GM21381 (cell line): ENCODE data around the gene TMEM161A.
"Not testable (repeated sequence)": the region's sequence is repeated elsewhere in the genome, so short reads cannot be mapped to it uniquely, and the experiment has no call there.

Experiments used
- ATAC-seq: cut with Tn5 transposase; IDR thresholded peaks from one replicate; pipeline ENCODE4 v1.9.1; 2021; ENCODE audit warnings: mild to moderate bottlenecking, moderate library complexity; ENCODE audit not compliant: unreplicated experiment

Gene TMEM161A

GRCh38 chr19:19123386-19123785 is 14.9 kb downstream of the TMEM161A start:
- no peak for ATAC-seq

DNA sequence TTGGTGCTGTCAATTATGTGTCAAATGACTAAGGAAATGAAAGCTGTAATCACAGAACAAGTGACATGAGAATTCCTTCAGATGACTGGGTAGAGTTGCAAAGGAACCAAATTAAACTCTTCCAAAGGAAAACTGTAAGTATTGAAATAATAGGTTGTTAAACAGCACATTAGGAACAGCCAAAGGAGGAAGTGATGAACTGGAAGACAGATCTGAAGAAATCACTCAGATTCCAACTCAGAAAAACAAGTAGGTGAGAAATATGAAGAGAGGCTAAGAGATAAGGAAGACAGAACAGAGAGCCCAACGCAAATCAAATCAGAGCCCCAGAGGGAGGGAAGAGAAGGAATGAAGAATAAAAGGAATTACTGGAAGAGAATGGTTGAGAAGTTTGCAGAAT is 15.4 kb downstream of the TMEM161A start:
- ATAC-seq: no peak

GRCh38 chr19:19121371-19121770 is 16.9 kb downstream of the TMEM161A start:
- no peak for ATAC-seq

GRCh38 chr19:19120308-19121231 is 17.7 kb downstream of the TMEM161A start:
- no peak for ATAC-seq

- ATAC-seq: no peak
Observed at GRCh38 chr19:19119325-19120237, 18.7 kb downstream of the TMEM161A start.

GRCh38 chr19:19115954-19116353 is 22.3 kb downstream of the TMEM161A start:
- ATAC-seq: no peak

DNA sequence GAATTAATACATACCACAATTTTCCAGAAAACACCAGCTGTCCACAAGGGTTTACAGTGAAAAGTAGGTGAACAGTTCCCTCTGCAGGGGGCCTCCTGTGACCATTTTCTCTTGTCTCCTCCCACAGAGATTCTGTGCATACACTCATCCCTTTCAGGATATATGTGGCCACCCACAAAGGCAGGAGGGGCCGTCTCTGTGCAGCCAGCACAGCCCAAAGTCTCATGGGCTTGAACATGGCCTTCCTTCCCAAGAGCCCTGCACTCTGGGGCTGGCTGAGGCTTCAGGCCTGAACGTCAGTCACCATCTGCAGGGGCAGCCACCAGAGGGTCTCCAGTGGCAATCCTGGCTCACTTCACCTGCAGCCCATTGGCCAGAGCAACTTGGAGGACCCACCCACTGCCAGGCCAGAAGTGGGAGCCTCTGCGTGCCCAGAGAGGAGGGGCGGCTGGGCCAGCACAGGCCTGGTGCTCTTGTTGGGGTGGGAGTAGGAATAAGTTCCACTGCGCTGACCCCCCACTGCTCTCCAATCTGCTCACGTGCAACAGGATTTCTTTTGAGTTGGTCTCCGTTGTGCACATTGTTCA is 25.1 kb downstream of the TMEM161A start:
- ATAC-seq: no peak

DNA sequence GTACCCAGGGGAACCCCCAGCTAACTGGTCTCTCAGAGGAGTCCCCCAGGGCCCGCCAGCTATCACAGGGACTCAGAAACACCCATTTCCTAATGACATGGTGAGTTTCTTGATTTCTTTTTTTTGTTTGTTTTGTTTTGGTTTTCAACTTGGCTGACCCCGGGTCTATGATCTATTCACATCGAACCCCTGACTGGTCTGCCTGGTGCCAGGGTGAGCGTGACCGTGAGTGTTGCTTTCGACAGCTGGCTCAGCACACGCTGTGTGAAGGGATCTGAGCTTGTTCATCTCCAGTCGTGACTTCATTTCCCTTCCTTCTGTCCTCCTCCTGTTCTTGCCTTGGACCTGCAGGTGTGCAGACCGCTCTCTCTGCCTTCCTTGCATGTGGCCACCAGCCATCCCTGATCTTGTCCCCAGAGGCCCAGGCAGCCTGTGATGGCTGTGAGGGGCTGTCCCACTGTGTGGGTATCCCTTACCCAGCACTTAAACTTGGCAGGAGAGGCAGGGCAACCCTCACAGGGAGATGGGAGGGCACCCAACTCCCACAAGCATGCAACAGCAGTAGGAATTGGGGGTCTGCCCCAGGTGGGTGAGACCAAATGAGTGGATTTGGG is 26.2 kb downstream of the TMEM161A start:
- no peak for ATAC-seq

GRCh38 chr19:19111136-19111835 is 27.0 kb downstream of the TMEM161A start:
- no peak for ATAC-seq

DNA sequence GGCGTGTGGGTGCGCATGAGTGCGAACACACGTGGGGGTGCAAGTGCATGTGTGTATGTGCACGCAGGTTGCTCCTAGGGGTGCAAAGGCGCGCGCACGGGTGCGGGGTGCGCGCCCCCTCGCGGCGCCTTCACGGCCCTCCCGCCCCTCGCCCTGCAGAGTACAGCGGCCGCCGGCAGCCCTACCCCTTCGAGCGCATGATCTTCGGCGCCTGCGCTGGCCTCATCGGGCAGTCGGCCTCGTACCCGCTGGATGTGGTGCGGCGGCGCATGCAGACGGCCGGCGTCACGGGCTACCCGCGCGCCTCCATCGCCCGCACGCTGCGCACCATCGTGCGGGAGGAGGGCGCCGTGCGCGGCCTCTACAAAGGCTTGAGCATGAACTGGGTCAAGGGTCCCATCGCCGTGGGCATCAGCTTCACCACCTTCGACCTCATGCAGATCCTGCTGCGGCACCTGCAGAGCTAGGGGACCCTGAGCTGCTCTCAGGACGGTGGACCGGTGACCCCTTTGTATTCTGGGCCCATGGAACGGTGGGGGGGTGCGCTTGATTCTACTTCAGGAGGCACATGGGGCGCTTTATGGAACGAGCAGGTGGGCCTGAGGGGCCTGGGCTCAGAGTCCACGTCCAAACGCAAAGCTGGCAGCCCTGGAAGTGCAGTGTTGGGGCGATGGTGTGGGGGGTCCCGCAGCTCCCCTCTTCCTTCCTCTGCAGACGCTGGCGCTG is 27.7 kb downstream of the TMEM161A start:
- ATAC-seq: no peak

DNA sequence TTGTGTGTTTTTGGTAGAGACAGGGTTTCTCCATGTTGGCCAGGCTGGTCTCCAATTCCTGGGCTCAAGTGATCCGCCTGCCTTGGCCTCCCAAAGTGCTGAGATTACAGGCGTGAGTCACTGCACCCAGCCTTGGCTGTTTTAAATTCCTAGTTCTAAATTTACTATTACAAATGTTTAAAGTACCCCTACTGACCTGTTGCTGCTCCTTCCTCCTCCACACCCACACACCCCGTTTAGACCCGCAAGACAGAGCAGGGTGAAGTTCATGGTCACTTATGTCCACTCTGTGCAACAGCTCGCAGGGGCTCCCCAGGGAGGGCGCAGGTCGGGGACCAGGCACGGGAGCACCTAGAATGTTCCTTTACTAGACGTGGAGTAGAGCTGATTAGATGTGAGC is 28.7 kb downstream of the TMEM161A start:
- no peak for ATAC-seq

DNA sequence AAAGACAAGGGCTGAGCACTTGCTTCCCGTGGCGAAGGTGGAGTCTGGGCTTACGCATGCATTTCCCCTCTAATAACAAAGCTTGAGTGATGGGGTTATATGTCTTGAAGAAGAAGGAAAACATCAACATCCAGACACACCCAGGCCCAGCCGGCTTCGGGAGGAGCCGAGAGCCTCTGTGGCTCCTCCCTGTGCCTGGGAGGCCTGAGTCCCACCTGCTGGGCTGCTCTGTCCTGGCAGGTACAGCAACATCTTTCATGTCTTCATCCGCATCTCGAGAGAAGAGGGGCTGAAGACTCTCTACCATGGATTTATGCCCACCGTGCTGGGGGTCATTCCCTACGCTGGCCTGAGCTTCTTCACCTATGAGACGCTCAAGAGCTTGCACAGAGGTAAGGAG is 30.6 kb downstream of the TMEM161A start:
- no peak for ATAC-seq

DNA sequence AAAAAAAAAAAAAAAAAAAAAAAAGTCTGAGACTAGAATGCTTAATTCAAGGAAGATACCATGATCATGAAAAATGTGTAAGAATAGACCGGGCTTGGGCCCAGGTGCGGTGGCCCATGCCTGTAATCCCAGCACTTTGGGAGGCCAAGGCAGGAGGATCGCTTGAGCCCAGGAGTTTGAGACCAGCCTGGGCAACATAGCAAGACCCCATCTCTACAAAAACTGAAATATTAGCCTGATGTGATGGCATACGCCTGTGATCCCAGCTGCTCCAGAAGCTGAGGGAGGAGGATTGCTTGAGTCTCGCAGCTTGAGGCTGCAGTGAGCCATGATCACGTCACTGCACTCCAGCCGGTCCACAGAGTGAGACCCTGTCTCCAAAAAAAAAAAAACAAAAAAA is 31.3 kb downstream of the TMEM161A start:
- not testable (repeated sequence) for ATAC-seq

DNA sequence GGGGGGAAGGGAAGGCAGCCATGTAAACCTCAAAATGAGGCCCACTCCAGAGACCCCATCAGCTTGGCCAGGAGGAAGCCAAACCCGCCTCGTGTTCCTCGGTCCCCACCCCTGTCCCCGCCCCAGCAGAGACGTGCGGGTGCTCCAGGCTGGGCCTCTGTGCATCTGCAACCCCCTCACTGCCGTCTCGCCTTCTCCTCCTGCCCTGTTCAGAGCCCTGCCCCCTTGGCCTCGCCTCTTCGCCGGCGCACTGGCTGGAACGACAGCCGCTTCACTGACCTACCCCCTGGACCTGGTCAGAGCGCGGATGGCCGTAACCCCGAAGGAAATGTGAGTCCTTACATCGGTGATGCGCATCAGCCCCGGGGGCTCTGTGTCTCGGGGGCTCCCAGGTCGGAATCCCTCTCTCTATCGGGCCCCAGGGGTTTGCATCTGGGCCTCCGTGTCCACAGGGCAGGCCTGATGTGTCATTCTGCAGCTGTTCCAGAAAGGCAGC is 32.2 kb downstream of the TMEM161A start:
- ATAC-seq: no peak

- no peak for ATAC-seq
Observed at GRCh38 chr19:19105365-19106055, 32.8 kb downstream of the TMEM161A start.

- no peak for ATAC-seq
Observed at GRCh38 chr19:19103167-19103566, 35.1 kb downstream of the TMEM161A start.

- ATAC-seq: not testable (repeated sequence)
Observed at GRCh38 chr19:19102566-19102965, 35.7 kb downstream of the TMEM161A start.

- no peak for ATAC-seq
Observed at GRCh38 chr19:19101540-19101939, 36.7 kb downstream of the TMEM161A start.
